GM04503 (cell line): ENCODE measurements around the gene NPTXR.
A peak's percentile ranks its signal among the peaks of the same experiment; 100 is the strongest.

Source experiments
- DNase-seq: peaks from one replicate; pipeline ENCODE4 v3.0.0-alpha.2; 2012; ENCODE audit warnings: low read depth

Gene NPTXR

DNA sequence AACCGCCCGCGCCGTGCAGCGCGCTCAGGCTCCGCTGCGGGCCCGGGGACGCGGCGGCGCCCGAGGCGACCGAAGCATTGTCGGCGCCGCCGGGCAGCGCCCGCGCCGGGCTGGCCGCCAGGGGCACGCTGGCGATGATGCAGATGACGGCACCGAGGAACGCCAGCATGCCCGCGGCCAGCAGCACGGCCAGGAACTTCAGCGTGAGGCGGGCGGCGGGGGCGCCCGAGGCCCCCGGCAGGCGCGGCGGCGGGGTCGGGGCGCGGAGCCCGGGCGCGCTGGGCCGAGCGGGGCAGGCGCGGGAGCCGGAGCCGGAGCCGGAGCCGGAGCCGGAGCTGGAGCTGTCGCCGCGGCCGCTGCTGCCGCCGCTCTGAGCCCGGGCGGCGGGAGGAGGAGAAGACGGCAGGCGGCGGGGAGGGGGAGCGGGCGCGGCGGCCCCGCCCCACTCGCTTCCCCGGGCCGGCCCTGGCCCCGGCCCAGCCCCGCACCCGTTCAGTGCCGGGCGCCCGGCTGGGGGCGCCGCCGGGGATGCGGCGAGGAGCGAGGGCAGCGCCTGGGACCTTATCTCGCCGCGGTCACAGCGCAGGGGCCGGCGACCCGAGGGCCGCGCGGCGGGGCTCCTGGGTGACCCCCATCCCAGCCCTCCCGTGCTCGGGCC is at the start of gene NPTXR:
Gene NPTXR, minus strand, starts transcription at position 372 of the 658 bp plus-strand sequence.
- no peak for DNase-seq

DNA sequence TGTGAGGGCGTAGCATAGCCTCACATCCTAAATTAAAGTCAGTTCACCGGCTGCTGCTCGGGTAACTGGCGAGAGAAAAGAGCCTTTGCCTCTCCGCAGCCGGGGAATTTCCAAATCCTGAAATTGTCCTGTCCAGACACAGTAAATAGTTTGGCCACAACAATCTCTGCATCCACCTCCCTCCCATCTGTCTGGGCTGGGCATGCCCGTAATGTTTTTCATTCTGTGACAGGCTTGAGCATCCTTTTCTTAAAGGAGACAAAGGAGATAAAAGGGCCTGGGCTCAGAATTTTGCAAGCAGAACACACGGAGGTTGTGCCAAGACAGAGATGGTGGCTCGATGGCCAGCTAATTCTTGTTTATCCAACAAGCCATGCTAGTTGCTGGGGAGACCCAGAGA is 47.4 kb upstream of the NPTXR start:
- DNase-seq: no peak

DNA sequence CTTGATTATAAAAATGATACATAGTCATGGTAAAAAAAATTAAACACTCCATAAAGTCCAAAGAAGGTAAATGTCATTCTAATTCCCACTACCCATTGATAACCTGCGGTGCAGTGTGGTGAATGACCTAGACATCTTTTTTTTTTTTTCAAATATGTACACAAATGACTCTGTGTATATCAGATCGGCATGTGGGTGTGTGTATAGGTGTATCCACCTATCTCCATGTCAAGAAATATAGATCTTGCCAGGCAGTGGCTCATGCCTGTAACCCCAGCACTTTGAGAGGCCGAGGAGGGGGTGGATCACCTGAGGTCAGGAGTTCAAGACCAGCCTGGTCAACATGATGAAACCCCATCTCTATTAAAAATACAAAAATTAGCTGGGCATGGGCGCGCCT is 46.5 kb upstream of the NPTXR start:
- DNase-seq: no peak

DNA sequence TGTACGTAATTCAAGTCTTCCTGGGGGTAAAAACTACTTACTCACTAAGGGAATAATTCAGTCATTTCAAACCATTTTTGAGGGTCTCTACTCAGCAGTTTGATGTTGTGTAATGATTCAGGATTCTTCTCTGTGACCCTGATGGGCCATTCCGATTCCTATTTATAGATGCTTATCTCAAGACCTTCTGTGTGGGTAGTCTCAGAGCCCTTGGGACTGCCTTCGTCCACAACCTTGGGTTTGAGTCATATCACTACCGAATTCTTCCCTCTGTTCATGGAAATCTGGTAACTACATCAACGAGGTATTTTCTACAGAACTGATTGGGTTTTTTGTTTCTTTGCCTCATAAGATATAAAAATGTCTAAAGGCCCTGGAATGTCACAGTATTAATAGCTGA is 42.5 kb upstream of the NPTXR start:
- no peak for DNase-seq

DNA sequence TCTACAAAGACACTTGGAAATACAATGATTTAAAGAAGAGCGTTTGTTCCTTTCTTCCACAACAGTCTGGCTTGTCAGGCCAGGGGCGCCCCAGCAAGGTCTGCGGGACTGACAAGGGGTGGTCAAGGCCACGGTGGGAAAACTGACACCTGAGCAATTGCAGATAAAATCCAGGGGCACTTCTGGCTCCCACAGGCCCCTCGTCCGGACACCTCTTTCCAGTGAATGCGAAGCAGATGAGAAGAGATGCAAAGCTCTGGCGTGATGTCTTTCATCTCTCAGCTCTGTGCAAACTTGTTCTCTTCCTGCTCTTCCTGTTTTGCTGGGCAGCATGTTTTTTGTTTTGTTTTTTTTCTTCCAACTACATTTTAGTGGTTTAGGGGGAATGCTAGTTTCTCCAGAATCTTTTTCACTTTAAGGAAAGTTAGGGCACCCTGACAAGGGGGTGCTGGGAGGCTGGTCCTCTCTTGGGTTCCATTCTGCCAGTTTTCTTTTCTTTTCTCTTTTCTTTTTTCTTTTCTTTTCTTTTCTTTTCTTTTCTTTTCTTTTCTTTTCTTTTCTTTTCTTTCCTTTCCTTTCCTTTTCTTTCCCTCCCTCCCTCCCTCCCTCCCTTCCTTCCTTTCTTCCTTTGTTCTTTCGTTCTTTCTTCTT is 39.3 kb upstream of the NPTXR start:
- no peak for DNase-seq

DNA sequence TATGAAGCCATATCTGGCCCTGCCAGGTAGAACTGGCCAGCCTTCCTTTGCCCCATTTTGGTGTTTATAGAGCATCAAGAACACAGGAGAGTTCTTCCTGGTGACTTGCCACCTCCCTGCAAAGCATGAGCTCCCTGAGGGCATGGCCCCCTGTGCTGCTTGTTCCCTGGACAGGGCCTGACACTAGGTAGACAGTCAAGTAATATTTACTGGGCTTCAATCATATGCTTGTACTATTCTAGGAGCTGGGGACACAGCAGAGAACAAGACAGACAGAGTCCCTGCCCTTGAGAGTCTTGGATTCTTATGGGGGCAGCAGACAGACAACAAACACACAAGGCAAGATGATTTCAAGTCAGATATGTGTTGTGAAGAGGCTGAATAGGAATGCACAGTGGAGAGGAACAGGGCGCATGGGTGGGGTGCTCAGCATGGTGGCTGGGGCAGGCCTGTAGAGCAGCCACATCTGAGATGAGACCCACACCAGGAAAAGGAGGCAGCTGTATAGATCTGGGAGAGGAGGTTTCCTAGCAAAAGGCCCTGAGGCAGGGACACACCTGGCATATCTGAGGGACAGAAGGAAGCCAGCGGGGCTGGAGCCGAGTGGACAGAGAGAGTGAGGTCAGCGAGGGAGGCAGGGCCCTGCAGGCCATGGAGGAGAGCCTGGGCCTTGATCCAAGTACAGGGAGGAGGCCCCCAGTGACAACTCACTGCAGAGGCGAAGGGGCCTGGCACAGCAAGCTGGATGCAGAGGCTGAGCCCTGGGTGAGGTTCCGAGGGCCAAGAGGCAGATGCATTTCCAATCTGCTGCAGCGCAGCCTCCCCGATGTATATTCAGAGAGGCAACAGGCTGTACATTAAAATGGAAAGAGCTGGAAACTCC is 38.4 kb upstream of the NPTXR start:
- no peak for DNase-seq

DNA sequence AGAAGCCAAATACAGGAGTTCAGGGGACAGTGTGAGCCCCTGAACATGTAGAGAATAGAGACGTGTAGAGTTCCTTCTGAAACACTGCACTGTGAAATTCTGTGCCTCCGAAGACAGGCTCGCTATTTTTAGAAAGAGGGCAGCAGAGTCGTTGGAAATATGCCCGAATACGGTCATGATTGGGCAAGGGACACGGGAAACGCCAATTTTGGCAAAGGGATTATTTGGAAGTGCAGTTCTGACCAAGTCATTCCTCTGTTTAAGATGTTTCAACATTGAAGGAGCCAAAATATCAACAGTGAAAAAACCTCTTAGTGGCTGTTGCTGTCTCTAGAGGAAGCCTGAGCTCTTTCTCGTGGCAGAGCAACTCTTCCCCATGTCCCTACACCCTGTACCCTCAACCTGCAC is 37.6 kb upstream of the NPTXR start:
- peak; percentile 79 for DNase-seq

DNA sequence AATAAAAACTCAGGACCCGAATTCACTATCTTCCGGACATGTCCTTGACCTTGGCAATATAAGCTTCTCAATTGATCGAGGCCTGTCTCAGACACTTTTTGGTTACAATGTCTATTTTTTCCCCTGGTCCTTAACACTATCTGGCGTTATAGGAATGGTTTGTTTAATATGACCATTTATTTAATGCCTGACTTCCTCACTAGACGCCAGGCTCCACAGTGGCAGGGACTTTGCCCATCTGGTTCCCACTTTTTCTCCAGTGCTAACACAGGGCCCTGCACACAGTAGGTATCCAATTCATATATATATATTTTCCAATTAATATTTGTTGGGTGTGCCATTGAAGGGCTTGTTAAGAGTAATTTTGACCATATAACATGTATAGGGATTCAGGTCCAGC is 36.1 kb upstream of the NPTXR start:
- DNase-seq: no peak

DNA sequence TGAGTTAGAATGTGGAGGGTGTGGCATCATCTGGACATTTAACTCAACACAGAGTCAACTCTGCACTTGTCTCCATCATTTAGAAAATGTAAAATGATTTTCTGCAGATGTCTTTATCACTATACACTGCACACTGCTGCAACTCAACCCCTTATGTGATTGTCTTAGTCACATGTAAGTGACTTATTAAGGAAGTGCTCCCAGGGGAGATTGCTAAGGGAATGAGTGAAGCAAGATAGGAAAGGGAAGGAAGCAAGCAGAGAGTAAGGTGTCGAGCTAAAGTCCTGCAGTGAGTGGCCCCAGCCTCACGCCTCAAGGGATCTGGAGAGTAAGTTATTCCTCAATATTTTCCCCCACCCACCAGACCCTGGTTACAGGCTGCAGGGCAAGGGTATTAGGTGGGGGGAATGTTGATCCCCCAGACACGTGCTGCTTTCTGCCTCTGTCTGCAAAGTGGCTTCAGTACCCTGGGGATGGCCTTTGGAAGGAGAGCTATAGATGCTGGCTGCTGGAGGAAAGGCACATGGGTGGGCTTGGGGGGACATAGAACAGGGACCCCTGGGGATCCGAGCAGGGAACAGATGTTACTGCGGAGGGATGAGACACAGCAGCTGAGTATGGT is 35.4 kb upstream of the NPTXR start:
- no peak for DNase-seq

DNA sequence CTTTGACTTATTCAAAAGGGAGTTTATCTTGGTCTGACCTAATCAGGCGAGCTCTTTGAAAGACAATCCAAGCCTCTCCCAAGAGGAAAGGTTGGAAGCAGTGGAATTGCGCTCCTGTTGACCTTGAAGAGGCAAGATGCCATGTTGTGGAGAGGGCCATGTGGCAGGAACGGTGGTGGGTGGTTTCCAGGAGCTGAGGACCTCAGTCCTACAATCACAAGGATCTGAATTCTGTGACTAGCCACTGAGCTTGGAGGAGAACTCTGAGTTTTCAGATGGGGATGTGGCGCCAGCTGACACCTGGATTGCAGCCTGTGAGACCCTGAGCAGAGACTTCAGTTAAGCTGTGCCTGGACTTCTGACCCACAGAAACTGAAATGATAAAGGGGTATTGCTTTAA is 34.2 kb upstream of the NPTXR start:
- DNase-seq: no peak

DNA sequence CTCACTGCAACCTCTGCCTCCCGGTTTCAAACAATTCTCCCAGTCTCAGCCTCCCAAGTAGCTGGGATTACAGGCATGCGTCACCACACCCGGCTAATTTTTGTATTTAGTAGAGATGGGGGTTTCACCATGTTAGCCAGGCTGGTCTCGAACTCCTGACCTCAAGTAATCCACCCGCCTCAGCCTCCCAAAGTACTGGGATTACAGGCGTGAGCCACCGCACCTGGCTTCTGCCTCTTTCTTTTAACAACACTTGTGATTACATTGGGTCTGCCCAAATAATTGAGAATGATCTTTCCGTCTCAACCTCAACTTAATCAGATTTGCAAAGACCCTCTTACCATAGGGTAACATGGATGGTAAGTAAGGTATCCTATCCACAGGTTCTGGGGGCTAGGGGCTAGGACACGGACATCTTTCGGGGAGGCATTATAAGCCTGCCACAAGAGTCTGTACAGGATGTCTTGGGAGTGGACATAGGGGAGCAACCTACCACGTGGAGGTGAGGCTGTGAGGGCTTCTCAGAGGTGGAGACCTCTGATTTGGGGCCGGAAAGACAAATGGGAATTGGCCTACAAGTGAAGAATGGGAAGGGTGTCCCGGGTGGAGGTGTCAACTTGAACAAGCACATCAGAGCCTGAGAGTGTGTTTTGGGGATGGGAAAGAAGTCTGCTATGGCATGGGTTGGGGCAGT is 30.8 kb upstream of the NPTXR start:
- DNase-seq: no peak

DNA sequence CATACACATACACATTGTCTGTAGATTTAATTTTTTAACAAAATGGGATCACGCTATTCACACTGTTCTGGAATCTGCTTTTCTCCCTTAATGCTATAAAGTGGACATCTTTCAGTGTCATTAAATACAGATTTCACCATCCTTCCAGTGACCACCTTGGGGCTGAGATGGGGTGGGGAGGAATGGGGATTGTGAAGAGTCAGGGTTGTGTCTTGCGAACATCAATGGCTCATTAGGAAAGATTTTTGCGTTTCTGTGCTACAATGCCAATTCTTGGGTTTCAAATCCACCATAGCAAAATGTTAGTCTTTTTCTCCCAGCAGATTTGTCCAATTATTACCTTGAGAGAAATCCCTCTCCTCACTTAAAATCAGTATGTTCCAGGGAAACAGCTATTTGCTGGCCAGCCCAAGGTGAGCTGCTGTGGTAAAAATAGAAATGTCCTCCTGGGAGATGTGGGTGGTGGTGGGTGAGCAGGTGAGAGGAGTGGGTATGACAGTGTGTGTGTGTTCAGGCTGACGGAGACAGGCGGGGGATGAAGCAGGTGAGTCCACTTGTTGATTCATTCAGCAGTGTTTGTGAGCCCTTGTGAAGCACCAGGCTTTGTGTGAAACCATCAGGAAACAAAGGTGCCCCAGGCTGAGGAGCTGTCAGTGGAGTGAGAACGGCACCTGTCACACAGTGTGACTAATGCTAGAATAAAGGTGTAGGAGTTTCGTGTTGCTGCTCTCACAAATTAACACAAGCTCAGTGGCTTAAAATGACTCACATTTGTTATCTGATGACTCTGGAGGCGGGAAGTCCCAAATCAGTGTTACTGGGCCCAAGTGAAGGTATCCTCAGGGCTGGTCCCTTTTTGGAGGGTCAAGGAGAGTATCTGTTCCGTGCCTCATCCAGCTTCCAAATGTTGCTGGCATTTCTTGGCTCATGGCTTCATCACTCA is 29.9 kb upstream of the NPTXR start:
- DNase-seq: no peak

DNA sequence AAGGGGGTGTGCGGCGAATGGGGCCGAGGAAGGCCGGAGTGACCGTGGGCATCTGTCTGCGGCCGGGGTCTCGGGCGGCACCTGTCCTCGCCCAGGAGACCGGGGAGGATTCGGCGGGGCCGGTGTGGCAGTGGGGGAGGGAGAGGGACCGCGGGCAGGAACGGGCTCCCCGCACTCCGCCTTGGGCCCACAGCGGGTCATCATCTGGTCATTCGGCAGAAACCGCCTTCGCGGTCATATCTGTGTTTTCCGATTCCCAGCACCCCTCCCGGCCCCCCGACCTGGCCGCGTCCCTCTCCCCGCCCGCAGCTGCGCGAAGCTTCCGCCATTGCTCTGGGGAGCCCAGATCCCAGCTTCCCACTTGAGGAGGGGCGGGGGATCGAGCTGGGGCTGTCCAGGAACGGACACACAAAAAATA is 29.0 kb upstream of the NPTXR start:
- no peak for DNase-seq

DNA sequence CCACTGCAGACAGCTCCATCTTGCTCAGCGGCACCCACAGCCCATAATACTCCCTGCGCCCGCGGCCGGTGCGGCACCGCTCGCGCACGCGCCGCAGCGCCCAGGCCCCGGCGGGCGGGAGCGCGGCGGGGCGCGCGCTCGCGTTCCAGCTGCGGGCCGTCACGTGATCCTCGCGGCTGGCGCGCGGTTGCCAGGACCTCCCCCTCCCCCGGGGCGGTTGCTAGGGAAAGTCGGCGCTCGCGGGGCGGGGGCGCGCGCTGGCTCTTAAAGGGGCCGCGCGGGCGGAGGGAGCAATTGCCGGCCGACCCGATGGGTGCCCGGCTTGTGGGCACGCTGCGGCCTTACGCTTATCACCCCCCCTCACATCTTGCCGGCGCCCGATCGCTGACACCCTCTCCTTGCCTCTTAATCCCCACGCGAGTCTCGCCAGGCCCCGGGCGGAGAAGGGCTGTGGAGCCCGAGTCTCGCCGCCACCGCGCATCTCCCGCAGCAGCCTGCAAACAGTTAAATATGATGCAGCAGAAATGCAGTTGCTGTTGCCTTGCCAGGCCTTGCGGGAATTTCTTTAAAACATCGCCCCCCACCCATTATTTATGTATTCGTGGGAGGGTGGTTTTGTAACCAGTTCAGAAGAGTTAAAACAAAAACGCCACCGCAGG is 28.5 kb upstream of the NPTXR start, which contains the start of gene CBX6:
Gene CBX6, minus strand, starts transcription at position 45 of the 659 bp plus-strand sequence. Its CDS starts 26 bp downstream, at position 19.
- DNase-seq: peak; percentile 44

DNA sequence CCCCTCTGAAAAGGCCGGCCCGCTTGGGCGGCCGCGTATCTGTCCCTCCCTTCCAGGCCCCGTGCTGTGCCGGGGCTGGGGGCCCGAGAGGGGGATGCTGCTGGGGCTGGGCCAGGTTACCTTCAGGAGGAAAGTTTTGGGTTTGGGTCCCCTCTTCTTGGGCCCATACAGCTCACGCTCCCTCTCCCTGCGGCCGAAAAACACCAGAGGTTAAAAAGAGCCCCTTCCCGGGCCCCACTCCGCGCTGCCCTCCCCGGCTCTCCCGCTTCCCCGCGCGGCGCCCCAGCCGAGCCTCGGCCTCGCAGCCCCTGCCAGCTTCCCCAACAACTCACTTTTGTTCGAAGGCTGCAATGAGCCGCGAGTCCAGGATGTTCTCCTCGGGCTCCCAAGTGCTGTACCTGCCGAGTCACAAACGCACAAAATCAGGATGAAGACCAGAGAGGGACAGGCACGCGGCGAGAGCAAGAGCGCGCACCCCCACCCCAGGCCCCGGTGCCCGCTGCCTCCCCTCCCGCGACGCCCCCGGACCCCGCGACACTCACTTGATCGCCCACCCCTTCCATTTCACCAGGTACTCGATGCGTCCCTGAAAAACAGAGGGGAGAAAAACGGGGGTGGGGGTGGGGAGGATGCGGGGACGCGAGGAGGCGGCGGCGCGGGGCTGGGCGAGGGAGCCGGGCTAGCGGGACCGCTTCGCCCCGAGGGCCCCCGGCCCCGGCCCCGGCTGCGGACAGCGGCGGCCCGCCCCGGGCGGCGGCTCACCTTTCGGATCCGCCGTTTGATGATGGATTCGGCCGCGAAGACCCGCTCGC is 27.7 kb upstream of the NPTXR start:
- DNase-seq: no peak

DNA sequence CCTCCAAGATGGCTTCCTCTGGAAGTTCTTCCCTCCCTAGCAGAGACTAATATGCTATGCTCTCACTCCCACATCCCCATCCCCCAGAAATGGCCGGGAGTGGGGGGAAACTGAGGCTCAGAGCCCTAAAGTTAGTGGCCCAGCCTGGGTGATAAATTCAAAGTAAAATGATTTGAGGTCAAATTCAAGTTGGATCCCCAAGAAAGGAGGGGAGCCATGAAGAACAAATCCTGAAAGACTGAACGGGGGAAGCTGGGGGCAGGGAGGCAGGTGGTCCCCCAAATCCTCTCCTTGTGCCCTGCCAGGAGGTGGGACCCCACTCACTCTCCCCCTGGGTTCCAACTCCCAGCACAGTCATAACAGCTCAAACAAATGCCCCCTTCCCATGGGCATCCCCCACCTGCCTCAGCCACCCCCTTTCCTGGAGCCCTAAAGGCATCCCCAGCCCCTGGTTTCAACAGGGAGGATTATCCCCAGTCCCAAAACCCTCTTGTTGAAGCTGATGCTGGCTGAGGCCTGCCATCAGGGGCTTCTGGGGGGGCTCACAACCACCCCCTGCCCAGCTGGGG is 27.0 kb upstream of the NPTXR start:
- DNase-seq: no peak

DNA sequence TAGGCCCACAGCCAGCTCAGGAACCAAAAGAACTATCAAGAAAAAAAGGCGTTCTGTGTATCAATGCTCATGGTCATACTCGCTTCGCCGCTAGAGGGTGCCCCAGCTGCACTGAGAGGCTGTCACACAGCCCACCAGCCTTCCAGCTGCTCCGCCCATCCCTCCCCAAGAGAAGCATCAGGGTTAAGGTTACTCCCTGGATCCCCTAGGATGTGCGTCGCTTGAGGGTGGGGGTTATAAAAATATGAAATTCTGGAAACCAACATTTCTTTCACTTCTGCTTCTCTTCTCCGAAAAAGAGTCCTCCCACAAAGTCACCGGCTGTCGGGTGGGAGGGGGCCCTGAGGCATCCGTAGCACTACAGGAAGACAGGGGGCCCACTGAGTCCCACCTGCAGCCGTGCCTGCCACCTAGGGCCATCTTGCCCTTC is 26.5 kb upstream of the NPTXR start:
- no peak for DNase-seq

DNA sequence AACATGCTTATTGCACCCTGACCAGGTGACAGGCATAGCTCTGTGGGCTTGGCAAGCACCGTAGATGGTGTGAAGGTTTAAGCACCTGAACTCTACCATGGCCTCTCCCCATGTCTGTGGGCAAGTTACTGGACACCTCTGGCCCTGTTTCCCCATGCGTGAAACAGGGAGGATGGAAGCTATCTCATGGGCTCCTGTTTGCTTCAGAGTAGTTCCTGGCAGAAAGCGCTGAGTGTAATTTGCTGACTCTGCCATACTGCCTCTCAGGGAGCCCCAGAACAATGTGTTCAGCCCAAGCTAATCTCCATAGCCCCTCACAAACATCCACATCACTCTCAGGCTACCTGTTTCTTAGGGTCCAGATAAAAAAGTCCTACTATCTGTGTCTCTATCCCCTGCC is 25.8 kb upstream of the NPTXR start:
- no peak for DNase-seq

DNA sequence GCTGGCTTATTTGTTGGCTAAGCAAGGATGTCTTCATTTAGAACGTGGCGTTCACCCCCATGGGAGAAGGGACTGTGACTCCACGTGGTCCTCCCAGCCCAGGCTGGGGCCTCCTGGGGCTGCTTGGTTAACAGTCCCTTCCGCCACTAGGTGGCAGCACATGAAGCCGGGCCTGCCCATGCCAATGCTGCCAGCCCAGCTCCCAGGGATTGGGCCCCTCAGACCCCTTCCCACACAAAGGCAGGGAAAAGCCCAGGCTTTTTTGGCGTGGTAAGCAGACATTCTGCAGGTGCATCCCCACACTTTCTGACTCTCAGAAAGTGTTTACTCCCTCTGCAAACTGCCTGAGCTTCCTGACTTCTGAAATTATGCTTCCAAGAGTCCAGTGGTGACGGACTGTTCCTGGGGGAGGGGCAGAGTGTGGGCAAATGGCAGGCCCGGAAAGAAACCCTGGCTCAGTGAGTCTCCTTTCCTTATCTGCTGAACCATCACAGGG is 25.1 kb upstream of the NPTXR start:
- no peak for DNase-seq
